Hematopoietic multipotent progenitor cell treated with erythropoietin and hydrocortisone succinate and interleukin-3 and kit ligand, for 8 days (in vitro differentiated cells): ENCODE results near the gene PAX5.
"Not testable (repeated sequence)": the region's sequence is repeated elsewhere in the genome, so short reads cannot be mapped to it uniquely, and the experiment has no call there.

ENCODE experiments used
- DNase-seq: peaks from one replicate; pipeline ENCODE4 v3.0.0-alpha.2; 2015

The PAX5 gene

GRCh38 chr9:36871606-36872005 is 162.5 kb downstream of the PAX5 start:
- no peak for DNase-seq

DNA sequence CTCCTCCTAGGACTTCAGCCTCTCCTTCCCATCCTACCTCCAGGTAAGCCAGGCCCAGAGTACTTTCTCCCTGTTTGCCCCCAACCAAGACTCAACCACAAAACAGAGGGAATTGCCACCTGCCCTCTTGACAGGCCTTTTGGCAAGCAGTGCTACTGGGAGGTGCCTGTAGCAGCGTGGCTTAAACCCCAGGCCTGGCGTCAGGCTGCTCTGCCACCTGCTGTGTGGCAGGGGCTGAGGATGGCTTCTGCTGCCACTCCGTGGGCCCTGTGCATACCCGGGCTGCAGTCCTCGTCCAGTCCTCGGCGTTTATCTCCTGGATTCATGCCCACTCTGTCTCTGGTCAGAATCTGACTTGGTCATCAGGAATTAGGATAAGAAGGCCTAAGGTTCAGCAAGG is 163.1 kb downstream of the PAX5 start:
- DNase-seq, result no peak

- not testable (repeated sequence) for DNase-seq
Observed at GRCh38 chr9:36869605-36870004, 164.5 kb downstream of the PAX5 start.

GRCh38 chr9:36868586-36869282 is 165.3 kb downstream of the PAX5 start:
- DNase-seq, result no peak

DNA sequence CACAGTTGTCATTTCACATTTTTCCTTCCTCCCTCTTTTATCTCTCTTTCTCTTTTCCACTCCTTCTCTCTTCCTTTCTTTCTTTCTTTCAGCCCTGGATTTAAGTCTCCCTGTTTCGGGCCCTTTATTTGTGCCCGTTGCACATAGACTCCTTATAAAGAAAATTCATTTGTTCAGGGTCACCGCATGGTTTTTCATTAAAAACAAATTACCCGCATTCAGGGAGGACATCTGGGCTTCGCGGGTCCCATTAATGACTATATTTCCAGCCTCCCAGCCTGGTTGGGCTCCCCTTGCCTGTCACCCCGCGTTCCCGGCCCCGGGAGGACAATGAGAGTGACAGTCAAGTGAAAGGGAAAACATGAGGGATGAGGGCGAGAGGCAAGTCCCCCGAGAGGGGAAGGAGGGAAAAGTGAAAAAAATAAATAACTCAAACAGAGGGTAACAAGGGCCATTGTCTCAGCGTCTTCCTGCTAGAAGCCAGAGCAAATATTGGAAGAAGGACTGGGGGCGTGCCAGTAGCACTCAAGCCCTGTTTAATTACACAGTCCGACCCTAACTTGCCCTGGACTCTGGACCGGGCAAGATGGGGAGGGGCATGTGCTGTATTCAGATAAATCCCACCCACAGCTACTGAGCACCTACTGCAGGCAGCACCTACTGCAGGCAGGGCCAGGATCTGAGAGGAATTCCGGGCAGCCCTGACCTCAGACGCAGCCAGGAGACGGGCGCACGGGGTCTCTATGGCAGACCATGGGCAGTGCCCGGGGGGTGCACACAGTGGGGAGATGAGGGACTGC is 166.2 kb downstream of the PAX5 start:
- no peak for DNase-seq

GRCh38 chr9:36867241-36867640 is 166.8 kb downstream of the PAX5 start:
- DNase-seq, result no peak

GRCh38 chr9:36866840-36867239 is 167.2 kb downstream of the PAX5 start:
- no peak for DNase-seq

DNA sequence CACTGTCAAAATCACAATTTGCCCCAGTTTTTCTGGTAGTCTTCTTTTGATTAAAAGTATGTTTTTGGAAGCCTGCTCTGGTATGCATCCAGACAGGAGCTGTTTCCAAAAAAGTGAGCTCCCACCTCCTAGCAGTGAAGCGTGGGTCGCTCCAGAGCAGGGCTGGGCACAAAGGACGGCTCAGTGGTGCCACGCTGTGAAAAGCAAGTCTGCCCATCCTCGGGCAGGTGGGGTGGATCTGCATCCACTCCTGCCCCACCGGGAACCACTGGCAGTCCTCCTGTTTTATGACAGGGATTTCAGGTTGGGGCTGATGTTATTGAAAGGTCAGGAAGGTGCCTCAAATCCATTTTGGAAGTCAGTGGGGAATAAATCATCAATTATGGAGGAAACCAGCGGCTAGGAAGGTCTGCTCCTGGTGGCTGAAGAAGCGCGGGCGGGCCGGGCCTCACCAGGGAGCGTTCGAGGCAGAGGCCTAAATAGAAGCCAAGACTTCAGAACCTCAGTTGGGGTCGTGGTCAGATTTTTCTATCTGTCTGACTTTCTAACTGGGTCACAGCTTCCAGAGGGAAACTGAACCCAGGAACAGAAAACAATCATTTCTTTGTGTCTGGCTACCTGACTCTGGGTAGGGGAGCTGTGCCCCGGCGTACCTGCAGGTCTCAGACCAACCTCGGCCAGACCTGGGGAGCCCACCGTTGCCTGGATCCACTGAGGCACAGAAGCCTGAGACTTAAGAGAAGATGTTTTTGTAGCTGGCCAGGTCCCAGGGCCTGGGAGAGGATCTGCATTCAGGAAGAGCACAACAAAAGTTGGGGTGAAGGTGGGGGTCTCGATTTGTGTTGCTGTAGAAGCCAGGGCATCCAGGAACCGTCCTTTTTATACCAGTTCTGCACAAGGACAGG is 168.1 kb downstream of the PAX5 start:
- no peak for DNase-seq

DNA sequence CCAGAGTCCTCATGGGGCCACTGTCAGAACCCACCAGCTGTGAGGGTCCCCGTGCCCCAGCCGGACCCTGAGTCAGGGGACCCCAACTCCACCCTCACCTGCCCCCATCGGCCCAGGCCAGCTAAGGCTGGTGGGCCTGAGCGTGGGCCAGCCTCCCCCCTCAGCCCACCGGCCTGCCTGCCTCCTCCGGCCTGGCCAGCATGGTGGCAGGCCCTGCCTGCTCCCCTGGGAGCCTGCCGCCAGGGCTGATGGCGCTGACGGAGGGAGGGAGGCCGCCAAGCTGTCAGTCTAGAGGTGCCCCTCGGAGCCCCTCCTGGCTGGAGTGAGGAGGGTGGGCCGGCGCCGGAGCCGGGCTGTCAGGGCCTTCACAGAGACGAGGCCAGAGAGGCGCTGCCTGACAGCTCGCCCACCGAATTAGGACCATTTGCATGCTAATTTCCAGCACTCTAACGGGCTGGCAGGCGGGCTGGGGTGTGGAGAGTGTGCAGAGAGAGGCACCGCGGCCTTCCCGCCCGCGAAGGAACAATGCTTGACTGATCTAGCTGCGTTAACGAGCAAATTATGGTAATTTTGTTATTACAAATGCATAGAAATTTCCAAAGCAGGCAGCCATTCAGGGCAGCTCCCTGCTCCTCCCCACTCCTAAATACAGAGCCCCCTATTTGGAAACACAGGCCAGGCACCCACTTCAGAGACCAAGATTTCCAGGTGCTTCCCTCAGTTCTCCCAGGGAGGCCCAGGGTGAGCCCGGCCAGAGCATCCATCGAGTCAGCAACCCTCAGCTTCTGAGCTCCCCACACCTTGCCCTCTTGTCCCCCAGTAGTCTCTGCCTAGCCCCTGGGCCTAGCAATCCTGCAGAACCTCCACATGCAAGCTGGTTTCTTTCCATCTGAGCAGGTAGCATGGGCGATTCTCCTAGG is 169.3 kb downstream of the PAX5 start:
- no peak for DNase-seq

DNA sequence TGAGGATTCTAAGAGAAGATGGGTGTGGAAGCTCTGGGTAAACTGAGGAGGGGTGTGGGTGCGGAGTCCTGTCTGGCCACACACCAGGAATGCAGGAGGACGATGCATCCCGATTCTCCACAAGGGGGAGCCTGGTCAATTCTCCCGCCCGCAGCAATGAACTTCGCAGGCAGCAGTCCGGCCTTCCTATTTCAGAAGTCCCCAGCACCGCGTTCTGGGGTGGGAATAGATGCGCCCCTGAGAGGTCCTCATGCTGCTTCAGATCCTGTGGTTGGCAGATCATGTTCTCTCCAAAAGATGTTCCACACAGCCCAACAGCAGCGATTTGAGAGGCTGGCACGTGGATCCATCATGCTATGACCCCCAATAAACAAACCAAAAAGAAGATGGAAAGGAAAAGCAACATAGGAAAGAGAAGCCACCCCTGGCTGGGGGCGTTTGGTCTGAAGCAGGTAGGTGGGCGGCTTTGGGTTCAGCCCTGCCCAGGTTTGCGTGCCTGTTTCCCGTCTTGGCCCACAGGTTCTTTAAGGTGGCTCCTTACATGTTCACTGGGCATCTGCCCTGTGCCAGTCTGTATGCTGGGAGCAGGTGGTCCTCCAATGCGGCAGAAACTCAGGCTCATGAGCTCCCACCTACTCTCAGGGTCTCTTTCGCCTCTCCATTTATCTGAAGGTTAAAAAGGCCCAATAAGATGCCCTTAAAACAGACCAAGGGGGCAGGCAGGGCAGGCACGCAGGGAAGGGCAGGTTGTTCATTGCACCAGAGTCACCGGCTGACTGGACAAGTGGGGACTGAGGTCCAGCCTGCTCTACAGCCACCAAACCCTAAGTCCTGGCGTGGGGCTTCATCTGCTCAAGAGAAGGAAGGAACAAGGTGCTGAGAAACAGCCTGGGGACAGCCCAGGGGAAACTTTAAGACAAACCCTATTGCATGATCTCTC is 171.6 kb downstream of the PAX5 start:
- DNase-seq, result peak; percentile 12

DNA sequence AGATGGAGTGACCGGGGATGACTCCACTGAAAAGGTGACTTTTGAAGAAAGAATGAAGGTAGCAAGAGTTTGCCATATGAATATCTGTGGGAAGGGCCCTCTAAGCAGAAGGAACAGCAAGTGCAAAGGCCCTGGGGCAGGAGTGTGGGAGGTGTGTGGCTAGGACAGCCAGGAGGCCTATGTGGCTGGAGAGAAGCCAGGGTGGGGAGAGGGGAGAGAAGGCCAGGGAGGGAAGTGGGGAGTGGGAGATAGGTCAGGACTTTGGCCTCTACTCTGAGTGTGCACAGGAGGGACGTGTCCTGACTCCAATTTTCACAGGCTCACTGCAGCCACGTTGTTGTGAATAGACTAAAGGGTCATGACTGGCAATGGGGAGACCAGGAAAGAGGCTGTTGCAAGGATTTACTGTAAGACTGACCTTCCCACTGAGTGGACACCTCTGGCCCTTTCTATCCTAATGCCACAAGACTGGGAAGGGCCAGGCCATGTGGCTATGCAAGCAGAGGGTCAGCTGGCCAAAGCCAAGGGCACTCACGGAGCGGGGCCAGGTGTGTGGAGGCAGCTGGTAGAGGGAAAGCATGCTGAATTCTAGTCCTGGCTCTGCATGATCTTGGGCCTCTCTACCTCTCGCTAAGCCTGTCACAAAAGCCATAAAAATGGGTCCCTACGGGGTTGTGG is 172.4 kb downstream of the PAX5 start:
- DNase-seq, result no peak

DNA sequence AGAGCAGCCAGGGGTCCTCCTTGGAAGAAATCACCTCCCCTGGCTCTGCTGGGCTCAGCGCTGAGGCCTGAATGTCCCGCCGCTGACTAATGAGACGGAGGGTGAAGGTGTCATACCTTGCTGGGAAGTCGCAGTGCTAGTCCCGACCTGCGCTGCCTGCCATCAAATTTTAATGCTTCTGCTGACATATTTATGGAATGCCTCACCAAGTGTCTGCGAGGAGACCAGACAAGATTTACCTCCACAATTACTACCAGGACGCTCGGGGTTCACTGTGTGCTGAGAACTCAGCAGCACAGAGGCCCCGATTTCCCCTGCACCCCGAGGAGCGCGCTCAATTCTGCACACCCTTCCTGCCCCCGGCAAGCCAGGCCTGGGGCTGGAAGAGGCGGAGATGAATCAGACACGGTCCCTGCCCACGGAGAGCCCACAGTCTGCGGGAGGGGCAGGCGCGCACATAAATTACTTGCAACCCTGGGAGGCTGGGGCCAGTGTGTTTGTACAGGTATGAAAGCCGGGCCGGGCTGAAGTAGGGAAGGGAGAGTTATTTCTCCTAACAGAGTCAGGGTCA is 175.2 kb downstream of the PAX5 start:
- no peak for DNase-seq

GRCh38 chr9:36855448-36856315 is 178.4 kb downstream of the PAX5 start:
- DNase-seq, result peak; percentile 39

DNA sequence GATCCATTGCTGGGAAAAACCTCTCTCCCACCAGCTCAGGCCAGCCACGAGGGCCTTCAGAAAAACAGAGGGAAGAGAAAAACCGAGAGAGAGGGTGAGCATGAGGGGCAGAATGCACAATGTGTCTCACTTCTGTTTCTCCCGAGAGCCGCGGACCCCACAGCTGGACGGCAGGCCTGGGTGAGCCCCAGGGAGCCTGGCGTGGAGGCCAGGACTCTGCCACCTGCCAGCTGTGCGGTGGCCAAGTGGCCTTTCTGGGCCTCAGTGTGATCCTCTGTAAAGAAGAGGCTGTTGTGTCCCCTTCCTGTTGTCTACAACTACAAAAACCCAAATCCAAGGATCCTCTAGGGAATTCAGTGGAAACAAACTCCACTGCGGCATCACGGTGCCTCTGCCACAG is 179.3 kb downstream of the PAX5 start:
- DNase-seq, result no peak

DNA sequence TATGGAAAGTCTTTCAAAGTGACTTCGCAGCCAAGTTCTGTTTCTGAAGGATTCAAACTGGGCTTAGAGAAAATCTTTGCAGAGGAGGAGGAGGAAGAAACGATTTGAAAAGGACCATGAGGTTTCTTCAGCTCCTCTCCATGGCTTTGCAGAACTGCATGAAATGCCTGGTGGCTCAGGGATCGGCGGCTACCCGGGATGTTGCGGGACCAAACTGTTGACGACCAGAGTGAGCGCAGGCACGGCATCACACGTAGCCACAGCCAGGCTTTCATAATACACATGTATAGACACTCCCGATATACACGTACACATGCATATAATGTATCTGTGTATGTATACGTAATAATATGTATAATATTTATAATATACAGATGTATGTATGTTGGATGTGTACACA is 180.0 kb downstream of the PAX5 start:
- no peak for DNase-seq

- no peak for DNase-seq
Observed at GRCh38 chr9:36853233-36853632, 180.8 kb downstream of the PAX5 start.

DNA sequence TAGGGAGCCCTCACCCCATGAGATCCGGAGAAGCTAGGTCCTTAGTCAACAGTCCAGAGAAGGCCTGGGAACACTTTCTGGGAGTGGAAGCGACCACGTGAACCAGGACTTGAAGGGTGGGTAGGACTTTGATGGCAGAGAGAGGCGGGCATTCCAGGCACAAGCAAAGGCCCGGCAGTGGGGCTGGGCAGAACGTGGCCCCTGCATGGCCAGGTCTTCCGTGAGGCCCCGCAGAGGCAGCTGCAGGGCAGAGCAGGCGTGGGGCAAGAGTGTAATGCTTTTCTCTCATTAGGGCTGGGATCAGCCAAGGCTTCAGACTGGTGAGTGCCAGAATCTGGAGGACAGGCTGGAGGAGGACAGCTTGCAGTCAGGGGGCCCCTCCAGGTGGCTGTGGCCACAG is 184.1 kb downstream of the PAX5 start:
- no peak for DNase-seq

GRCh38 chr9:36848946-36849345 is 185.1 kb downstream of the PAX5 start:
- DNase-seq, result no peak
